Measurements from ENCODE around the gene CCDC137.

- no peak for TF ChIP-seq CTCF (IDR thresholded peaks at IDR 0.05; ENCODE audit: insufficient read depth, low read length)
- no peak for TF ChIP-seq GABPA (IDR thresholded peaks at IDR 0.05; ENCODE audit: low read depth)
- no peak for TF ChIP-seq REST (IDR thresholded peaks at IDR 0.05; ENCODE audit: insufficient replicate concordance, low read depth)
- peak; percentile 59; the same call in 1 of the 2 replicates for TF ChIP-seq POLR2AphosphoS5 (IDR thresholded peaks at IDR 0.05; ENCODE audit: low read depth)
- TF ChIP-seq SPI1 (IDR thresholded peaks at IDR 0.05; ENCODE audit: borderline replicate concordance, low read depth), result no peak
These were observed 37.5 kb downstream of the CCDC137 start for GRCh38 chr17:81703747-81704654.
